NCI-H1694 treated with DMSO at 0.1 percent for 48 hours (cell line): ENCODE measurements around the gene WBP1L.
"Not testable (repeated sequence)": the region's sequence is repeated elsewhere in the genome, so short reads cannot be mapped to it uniquely, and the experiment has no call there.

Experiments
- DNase-seq: peaks from one replicate; lab custom pipeline; 2025; lab: John Stamatoyannopoulos, UW

Gene WBP1L

DNA sequence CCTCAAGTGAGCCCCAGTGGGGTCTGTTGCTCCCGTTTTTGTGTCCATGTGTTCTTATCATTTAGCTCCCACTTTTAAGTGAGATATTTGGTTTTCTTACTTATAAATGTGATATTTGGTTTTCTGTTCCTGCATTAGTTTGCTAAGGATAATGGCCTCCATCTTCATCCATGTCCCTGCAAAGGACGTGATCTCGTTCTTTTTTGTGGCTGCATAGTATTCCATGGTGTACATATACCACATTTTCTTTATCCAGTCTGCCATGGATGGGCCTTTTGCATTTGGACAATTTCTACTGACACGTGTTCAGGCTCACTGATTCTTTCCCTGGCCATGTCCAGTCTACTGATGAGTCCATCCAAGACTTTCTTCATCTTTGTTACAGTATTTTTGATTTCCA lies 19.8 kb upstream of the WBP1L start:
- DNase-seq = no peak

DNA sequence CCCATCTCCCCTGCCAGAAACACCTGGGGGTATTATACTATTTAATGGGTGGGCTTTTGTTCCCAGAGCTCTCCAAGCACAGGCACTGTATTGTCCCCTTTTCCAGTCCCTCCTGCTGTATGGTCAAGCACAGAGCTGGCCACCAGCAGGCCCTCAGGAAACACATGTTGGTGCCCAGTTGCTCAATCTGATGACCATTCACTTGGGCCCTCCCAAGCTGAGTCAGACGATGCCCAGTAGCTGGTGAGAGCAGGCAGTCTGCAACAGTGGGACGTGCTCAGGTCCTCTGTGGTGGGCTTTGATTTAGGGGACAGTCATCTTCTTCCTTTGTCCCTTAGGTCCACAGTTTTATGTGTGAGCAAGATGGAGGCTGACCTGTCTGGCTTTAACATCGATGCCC lies 17.5 kb upstream of the WBP1L start:
- DNase-seq = no peak

DNA sequence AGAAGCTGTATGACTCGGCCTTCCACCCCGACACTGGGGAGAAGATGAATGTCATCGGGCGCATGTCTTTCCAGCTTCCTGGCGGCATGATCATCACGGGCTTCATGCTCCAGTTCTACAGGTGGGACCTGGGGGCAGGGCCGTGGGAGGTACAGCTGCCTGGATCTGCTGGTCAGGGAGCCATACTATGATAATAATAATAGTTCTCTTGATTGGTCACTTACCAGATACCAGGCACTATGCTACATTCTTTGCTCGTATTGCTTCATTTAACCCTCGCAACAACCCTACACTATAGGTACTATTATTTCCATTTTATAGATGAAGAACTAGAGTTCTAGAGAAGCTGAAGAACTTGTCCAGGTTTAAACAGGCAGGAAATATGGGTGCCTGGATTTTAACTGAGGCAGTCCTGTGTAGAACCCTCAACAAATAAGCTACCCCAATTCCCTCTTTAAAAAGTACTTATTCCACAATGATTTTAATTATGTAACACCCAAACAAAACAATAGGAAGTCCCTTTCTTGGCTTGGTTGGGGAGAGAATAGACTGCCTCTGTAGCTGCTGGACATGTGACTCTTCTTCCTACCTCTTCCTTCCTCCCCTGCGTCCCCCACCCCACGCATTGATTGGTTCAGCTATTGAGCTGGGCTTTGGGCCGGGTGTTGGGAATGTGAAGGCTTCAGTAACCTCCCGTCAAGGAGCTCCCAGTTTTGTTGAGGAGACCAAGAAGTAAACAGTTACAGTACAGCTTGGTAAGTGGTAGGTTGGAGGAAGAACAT lies 16.5 kb upstream of the WBP1L start:
- DNase-seq = no peak

DNA sequence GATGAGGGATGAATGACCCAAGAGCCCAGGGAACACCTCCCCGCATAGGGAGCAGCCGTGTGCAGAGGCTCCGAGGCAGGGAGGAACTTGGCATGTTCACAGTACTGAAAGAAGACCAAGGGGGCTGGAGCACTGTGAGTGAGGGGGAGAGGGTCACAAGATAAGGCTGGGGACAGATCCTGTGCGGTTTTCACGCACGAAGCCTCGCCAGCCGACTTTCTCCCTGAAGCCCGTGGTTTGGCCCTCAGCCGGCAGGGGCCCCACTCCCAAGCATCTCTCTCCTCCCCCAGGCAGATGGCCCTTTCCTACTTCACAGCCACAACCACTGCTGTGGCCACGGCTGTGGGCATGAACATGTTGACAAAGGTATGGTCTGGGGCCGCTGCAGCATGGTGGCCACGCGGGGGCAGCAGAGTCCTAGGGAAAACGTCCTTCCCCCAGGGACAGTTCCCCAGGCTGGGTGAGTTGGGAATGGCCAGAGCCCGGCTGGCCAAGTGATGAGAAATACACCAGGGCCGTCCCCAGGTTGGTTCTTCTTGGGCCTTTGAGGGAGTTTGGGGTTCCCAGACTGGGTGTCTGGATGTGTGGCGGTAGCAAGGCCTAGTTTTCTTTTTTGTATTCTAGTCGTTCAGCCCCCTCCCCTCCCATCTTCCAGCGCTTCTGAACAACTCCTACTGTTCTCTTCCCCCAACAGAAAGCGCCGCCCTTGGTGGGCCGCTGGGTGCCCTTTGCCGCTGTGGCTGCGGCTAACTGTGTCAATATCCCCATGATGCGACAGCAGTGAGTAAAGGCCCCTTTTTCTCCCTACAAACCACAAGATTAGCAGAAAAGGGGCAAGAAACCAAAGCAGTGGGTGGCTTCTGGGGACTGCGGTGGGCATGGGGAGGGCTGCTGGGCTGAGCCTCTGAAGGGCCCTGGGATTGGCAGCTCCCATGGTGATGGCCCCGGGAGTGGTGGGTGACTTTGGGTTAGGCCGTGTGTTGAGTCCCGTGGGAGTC lies 14.4 kb upstream of the WBP1L start:
- DNase-seq = no peak

DNA sequence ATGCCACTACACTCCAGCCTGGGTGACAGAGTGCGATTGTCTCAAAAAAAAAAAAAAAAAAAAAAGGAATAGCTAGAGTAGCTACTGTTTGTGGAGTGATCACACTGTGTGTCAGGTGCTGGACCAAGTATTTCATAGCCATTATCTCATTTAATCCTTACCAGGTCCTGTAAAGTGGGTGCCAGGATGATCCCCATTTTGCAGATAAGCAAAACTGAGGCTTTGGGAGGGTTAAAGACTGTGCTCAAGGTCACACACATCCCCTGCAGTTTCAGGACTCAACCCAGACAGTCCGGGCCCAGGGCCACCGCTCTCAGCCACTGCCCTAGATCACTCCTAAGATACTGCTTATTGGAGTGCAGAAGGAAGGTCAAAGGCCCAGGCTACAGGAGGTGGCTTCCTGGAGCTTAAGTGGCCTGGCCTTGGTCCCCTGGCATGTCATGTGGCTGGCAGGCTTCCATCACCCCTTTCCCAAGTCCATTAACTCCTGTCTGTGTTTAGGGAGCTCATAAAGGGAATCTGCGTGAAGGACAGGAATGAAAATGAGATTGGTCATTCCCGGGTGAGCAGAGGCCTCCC lies 12.4 kb upstream of the WBP1L start:
- DNase-seq = no peak

DNA sequence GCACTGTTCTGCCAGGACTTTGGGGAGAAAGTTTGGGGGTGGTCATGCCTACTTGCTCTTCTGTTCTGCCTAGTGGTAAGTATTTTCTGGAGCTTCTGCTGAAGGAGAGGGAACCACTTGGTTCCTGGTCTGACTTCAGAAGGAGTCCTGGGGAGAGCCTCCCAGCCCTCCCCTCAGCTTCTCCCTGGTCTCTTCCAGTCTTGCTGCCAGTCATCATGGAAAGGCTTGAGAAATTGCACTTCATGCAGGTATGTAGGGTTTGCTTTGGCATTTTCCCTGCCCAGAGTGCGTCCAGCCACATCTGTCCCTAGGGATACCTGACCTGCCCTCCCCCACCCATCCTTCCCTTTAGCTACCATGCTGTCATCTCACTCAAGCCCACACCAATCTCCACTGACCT lies 11.1 kb upstream of the WBP1L start:
- DNase-seq = no peak

DNA sequence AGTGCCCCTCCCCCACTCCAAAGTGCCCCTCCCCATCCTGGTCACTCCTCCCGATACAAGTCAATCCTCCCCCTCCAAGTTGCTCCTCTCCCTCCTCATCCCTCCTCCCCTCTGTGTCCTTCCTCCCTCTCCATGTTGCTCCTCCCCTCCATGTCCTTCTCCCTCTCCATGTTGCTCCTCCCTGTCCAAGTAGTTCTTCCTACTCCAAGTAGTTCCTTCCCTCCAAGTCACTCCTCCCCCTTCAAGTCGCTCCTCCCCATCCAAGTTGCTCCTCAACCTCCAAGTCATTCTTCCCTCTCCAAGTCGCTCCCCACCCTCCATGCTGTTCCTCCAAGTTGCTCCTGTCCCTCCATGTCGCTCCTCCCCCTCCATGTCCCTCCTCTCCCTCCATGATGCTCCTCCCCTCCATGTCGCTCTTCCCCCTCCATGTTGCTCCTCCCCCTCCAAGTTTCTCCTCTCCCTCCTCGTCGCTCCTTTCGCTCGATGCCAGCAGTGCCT lies 8.6 kb upstream of the WBP1L start:
- no peak for DNase-seq

DNA sequence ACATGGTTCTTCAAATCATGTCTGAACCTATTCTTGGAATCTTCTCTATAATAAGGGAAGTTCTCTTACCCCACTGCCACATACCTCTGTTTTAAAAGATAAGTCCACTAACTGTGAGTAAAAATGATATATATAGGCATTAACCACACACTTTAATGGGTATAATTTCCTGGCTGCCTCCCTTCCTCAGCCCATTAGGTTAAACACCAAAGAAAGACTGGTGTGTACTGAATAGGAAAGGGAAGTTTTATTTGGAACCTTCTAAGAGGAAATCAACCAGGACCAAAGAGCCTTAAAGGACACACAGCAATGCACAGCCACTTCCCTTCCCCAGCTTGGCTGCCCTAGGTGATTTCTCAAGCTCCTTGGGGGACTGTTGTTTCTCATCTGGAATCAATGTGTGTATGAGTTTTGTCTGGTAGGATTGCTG lies 5.0 kb upstream of the WBP1L start:
- DNase-seq = no peak

DNA sequence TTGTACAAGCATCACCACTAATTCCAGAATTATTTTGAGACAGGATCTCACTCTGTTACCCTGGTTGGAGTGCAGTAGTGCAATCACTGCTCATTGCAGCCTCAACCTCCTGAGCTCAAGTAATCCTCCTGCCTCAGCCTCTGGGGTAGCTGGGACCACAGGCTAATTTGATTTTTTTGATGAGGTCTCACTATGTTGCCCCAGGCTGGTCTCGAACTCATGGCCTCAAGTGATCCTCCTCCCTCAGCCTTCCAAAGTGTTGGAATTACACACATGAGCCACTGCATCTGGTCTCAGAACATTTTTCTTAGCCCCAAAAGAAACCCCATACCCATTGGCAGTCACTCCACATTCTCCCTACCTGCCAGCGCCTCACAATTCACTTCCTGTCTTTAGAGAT lies 3.5 kb upstream of the WBP1L start:
- no peak for DNase-seq

DNA sequence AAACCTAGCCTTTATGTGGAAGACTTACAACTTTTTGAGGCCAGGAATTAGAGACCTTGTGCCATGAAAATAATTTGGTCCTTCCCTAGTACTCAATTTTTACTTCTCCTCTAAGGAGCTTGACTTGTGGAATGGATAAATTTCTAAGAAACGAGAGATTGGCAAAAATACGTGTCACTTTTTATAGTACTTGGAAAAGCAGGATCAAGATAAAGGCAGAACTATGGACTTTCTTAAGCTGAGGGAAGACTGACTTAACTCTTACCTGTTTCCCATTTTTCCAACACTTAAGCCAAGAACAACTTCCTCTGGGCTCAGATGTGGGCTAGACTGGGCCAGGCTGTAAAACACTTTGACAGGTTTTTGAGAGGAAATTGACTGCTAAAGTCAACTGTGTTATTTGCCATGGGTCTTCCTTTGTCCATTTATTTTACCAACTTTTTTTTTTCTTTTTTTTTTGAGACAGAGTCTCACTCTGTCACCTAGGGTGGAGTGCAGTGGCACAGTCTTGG lies 2.0 kb upstream of the WBP1L start:
- no peak for DNase-seq

DNA sequence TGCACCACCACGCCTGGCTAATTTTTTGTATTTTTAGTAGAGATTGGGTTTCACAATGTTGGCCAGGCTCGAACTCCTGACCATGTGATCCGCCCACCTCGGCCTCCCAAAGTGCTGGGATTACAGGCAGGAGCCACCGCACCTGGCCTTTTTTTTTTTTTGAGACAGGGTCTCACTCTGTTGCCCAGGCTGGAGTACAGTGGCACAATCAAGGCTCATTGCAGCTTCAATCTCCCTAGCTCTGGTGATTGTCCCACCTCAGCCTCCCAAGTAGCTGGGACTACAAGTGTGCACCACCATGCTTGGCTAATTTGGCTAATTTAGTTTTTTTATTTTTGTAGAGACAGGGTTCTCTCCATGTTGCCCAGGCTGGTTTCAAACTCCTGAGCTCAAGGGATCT lies 1.4 kb upstream of the WBP1L start:
- not testable (repeated sequence) for DNase-seq

DNA sequence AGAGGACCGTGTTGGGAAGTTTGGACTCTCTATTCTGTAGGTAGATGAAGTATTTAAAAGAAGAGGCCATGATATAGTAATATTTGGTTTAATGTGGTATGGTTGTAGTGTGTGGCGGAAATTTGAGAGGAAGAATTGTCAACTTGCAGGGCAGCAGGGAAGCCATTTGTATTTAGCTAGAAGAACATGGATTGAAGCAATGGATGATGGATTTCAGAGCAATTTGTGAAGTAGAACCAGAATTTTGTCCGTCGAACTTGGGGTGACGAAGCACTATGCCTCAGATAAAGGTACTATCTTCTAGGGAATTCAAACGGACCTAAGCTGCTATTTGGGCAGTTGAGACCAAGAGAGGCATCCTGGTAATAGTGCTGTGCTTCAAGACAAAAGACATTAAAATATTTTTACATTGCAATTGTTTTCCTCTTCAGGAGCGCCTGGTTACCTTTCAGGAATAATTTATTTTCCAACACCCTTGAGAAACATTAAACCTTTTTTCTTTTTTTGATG lies 615 bp upstream of the WBP1L start:
- DNase-seq = no peak

DNA sequence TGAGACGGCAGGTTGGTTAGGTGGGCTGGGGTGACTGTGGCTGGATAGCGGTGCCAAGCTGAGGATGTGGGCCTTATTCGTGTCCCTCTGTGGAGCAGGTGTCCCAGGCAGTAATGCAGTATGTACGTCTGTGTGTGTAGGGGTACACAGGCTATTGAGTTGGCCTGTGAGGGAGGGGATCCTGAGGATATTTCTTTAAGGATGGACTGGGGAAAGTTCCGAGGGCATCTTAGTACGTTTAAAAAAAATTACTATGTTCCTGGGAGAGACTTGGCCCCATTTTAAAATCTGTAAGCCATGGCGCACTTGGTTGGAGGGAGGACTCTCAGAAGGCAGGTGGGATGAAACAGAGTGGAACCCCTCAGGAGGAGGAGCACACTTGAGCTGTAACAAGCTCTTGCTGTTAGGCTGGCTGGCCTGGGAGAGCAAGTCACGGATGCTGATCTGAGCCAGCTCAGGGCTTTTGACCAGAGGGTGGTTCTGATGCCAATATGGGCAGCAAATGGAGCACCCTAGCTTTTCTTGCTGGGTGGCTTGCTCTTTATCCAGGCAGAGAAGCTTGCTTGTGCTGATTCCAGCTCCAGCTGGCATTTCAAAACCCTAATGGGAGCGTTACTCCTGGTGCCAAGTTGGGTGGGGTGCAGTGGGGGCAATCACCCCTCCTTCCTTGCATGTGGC lies 765 bp downstream of the WBP1L start:
- no peak for DNase-seq

DNA sequence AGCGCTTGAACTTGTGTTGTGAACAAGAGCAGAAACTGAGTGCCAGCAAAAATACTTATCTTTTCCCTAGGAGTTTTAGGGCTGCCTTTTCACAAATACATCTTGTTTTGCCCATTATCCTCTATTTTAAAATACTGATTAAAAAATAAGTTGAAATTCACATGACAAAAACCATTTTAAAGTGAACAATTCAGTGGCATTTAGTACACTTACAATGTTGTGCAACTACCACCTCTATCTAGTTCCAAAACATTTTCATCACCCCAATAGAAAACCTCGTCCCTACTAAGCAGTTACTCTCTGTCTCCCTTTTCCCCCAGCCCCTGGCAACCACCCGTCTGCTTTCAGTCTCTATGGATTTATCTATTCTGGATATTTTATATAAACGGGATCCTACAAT lies 1.4 kb downstream of the WBP1L start:
- DNase-seq = no peak

DNA sequence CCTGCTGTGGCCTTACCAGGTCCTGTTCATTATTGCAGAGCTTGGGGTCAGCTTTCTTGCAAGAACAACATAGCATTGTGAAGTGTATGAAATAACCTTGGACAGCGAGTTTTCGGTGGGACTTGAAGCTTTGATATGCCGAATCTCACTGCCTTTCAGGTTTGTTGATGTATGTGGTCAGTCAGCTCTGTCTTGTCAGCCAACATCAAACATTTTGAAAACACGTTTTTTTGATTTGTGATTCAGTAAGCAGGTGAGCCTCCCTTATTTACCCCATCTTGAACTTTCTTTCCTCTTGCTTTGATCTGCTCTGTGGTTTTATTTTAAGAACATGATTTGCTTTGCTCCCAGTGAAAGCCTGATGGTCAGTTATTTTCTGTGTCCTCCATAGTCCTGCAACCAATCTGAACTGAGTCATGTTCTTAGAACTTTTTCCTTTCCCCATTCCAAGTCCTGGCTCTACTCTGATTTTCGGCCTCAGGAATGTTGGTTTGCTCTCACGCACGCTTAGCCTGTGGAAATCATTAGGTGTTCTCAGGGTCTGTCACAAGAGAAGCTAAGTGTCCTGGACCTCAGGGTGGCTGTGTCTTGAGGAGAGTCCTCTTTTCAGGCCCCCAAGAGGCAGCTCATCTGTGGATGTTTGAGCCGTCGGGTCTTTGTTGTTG lies 8.7 kb downstream of the WBP1L start:
- no peak for DNase-seq

DNA sequence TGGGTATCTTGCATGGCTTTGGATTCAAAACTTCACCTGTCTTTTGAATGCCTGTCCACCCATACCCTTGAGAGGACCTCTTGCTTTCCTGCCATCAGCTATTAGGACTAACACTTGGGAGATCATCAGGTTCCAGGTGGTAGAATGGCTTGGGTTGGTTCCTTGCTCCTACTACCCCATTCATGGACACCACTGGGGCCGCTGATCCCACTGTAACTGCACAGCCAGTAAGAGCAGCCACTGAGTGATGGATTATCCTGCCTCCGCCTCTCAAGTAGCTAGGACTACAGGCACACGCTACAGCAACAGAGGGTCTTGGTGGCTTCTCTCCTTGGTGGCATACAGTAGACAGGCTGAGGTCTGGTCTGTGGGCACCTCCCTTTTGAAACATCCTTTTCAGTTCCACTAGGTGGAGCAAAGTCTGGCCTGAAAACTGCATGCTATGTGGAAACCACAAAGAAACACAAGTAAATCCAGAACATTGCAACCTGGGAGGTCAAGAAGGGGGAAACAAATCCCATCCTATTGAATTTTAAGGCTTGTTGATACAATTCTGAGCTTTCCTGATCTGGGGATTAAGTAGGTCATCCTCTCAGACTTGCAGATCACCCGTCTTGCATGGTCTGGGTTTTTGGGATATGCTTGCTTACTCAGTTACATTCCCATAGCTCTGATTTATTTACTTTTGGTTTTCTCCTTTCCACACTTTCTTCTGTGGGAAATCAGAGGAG lies 9.4 kb downstream of the WBP1L start:
- no peak for DNase-seq

DNA sequence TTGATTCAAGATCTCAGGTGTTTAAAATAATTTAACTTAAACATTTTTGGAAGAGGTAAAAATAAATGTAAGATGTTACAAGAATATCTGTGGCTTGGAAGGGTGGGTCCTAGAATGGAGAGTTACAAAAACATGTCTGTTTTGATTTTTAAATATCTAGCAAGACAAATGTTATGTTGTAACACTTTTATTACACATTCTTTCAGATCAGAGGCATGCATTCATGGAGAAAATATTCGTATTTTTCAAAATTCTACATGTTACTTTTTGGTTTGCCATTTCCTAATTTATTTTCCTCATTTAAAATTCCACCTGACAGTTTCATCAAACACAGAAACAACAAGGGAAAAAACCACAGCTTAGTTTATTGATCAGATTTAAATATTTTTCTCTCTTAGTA lies 10.0 kb downstream of the WBP1L start:
- no peak for DNase-seq

DNA sequence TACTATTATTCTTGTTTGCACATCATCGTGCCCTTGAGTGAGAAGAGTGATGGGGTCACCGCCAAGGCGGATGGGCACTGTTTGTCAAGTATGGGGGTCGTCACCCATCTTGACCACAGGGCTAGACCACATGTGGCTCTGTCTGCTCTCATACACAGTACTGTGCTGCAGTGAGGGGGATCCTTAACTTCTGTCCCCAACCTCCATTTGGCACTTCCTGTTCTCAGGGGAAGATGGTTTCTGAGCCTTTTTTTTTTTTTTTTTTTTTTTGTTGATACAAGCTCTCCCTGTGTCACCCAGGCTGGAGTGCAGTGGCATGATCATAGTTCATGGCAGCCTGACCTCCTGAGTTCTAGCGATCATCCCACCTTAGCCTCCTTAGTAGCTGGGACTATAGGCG lies 13.6 kb downstream of the WBP1L start:
- DNase-seq = no peak

DNA sequence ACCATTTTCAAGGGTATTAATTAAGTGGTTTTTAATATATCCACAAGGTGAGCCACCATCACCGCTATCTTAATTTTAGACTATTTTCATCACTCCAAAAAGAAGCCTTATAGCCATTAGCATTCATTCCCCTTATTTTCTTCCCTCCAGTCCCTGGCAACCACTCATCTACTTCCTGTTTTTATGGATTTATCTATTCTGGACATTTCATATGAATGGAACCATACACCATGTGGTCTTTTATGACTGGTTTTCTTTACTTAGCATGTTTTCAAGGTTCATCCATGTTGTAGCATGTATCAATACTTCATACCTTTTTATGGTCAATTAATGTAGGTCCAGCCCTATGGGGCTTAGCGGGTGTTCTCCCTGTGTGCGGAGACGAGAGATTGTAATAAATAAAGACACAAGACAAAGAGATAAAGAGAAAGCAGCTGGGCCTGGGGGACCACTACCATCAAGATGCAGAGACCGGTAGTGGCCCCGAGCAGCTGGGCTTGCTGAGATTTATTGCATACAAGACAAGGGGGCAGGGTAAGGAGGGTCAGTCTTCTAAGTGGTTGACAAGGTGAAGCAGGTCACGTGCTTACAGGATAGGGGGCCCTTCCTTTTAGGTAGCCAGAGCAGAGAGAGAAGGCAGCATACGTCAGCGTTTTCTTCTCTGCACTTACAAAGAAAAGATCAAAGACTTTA lies 14.6 kb downstream of the WBP1L start:
- DNase-seq = no peak

DNA sequence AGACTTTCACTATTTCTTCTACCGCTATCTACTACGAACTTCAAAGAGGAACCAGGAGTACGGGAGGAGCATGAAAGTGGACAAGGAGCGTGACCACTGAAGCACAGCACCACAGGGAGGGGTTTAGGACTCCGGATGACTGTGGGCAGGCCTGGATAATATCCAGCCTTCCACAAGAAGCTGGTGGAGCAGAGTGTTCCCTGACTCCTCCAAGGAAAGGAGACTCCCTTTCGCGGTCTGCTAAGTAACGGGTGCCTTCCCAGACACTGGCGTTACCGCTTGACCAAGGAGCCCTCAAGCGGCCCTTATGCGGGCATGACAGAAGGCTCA lies 15.2 kb downstream of the WBP1L start:
- not testable (repeated sequence) for DNase-seq
